Esophagus muscularis mucosa (tissue), 4 donors: Measurements from ENCODE around the gene EPS8L3. TPM values are rescaled to one million over a fixed set of nuclear protein-coding genes. Genes with fewer than 3 reads are reported as not detected.

ENCODE experiments used
- DNase-seq: peaks from one replicate; pipeline ENCODE4 v3.0.0-alpha.2; 2017; ENCODE audit errors: extremely low spot score
- H3K27ac ChIP-seq, 4 donors: fragments of 200-600 bp; sonication (generic); replicated peaks in 1 of 4; 1 replicate in 3 of 4; 2 replicates in 1 of 4; pipeline ENCODE4 v1.5.1; 2016 to 2019; ENCODE audit warnings: mild to moderate bottlenecking in 1 of 4
- H3K27me3 ChIP-seq, 4 donors: fragments of 200-600 bp; sonication (generic); one replicate each; pipeline versions ENCODE4 v1.5.1 to v1.6.0; 2016 to 2019
- H3K36me3 ChIP-seq, 4 donors: fragments of 200-600 bp; sonication (generic); one replicate each; pipeline ENCODE4 v1.5.1; 2016 to 2019
- H3K4me1 ChIP-seq, 4 donors: fragments of 200-600 bp; sonication (generic); one replicate each; pipeline ENCODE4 v1.5.1; 2016 to 2019
- H3K4me3 ChIP-seq, 4 donors: fragments of 200-600 bp; sonication (generic); 1 replicate in 2 of 4; 2 replicates in 2 of 4; pipeline ENCODE4 v1.5.1; 2016 to 2019; ENCODE audit warnings: mild to moderate bottlenecking in 4 of 4, moderate library complexity in 1 of 4
- H3K9me3 ChIP-seq, 4 donors: fragments of 200-600 bp; sonication (generic); 1 replicate in 3 of 4; 2 replicates in 1 of 4; pipeline ENCODE4 v1.5.1; 2016 to 2019
- CTCF ChIP-seq, 3 experiments: fragments of 200-600 bp in 2 of 3; fragments of 450-650 bp in 1 of 3; sonication (generic) in 2 of 3; IDR thresholded peaks; one replicate each; pipeline ENCODE4 v1.5.1; 2017 to 2019; ENCODE audit warnings: antibody characterized with exemption in 3 of 3, mild to moderate bottlenecking in 2 of 3, moderate library complexity in 1 of 3
- EP300 ChIP-seq: sonication (generic); formaldehyde crosslinking; IDR thresholded peaks from one replicate; pipeline ENCODE4 v1.6.1; 2017; ENCODE audit warnings: antibody characterized with exemption
- POLR2A ChIP-seq: fragments of 450-650 bp; IDR thresholded peaks from one replicate; pipeline ENCODE4 v1.6.1; 2017; ENCODE audit warnings: antibody characterized with exemption, moderate library complexity, mild to moderate bottlenecking, low read depth
- POLR2AphosphoS5 ChIP-seq, 2 donors: sonication (generic); formaldehyde crosslinking; IDR thresholded peaks; one replicate each; pipeline ENCODE4 v1.6.1; 2017; ENCODE audit warnings: antibody characterized with exemption in 2 of 2
- WGBS: methylation state at CpG from one replicate; pipeline ENCODE4 v1.1.5; 2018; 5-methylcytosine and 5-hydroxymethylcytosine counted together
- intact Hi-C: fragments of 100-400 bp; cut with DNase I; formaldehyde crosslinking; loops from one replicate; pipeline ENCODE4 v1.15.1; 2023
- total RNA-seq, 4 donors: library from RNA; depleted of rRNA; stranded (reverse); fragments of >200 nt; gene quantifications; one replicate each; pipeline versions ENCODE4 v1.1.0 to v1.2.1, GENCODE V29; 2016

Gene EPS8L3
- total RNA-seq, 4 donors from 2014 or later: 0.52 TPM; not detected in 3

GRCh38 chr1:109807402-109807801 is 43.7 kb upstream of the EPS8L3 start:
- TF ChIP-seq EP300: no peak
- no peak for TF ChIP-seq POLR2A
- TF ChIP-seq CTCF (IDR thresholded peaks at IDR 0.05): no peak
- TF ChIP-seq POLR2AphosphoS5 (IDR thresholded peaks at IDR 0.05): no peak
- 82% methylated on average over 9 of the region's 9 CpGs for WGBS
- Histone ChIP-seq H3K27ac (no peak overlapping the region), H3K4me1 (peaks cover 14 to 24% (median 17%) of the 10 kb centered on the region in 4 donors), H3K9me3 (no peaks in the 10 kb centered on the region), H3K4me3 (no peak overlapping the region), H3K27me3 (no peaks in the 10 kb centered on the region), H3K36me3 (no peaks in the 10 kb centered on the region)
- no peak for DNase-seq
- intact Hi-C loops: no loop called here

DNA sequence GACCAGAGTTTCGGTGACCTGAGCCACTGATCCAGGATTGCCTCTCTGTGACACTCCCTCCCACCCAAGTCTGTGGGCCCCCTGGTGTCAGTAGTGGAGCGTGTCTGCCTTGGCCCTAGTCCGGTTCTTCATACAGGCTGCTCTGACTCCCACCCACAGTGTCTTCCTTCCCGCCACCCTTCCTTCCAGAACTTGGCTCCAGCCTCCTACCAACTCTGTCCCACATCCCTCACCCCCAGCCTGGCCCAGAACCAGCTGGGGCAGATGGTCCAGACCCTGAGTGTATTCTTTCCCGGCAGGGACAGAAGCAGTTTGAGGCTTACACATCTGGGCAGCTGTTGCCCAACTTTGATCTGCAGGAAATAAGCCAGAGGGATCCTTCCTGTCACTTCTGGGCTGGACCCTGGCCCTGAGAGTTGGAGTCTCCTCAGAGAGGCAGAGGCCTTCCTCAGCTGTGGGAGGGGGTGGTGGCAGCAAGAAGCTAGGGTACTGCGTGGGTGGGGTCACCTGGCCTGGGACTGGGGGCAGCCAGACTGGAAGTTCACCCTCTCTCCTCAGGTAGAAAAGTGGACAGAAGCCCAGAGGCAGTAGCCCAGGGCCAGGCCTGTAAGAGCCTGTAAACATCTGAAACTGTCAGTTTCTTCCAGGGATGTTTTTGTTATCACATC is 43.1 kb upstream of the EPS8L3 start:
- intact Hi-C loops: no loop called here
- peaks cover 15 to 24% (median 21%) of the 10 kb centered on the region in 4 donors for H3K4me1 ChIP-seq
- no peaks in the 10 kb centered on the region for H3K36me3 ChIP-seq
- TF ChIP-seq EP300: no peak
- no peak for TF ChIP-seq CTCF (IDR thresholded peaks at IDR 0.05)
- no peak for TF ChIP-seq POLR2AphosphoS5 (IDR thresholded peaks at IDR 0.05)
- TF ChIP-seq POLR2A: no peak
- no peak for DNase-seq
- no peaks in the 10 kb centered on the region for H3K27me3 ChIP-seq
- 75% methylated on average over 5 of the region's 6 CpGs for WGBS
- H3K9me3 ChIP-seq: no peaks in the 10 kb centered on the region
- H3K27ac ChIP-seq: no peak overlapping the region
- H3K4me3 ChIP-seq: no peak overlapping the region

DNA sequence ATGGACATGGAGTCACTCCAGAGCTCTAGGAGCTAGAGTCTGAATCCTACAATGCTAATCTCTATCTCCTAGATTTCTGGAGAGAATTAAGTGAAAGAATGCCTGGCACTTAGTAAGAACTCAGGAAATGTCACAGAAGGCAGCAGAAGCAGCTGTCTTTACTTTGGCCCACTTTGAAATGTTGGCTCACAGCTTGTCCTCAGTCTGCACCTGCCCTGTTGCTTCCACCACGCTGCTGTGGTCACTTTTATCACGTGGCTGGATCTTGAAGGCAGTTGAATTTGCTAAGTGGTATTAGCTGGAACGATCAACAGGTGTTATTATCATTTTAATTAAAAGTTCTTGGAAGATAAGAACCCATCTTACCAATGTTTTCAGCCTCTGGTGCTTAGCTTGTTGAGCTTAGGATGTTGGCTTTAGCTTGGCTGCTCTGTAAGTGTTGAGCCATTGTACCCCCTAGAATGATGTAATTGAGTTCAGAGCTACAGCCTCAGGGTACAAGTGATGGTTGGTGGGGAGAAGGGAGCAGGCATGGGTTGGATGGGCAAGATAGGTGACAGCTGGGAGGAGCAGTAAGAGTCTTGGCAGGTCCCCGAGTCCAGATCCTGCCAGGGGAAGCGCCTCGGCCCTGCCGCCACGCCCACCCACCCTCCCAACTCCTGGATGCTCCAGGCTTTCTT is 41.9 kb upstream of the EPS8L3 start:
- Histone ChIP-seq H3K4me3 (no peak overlapping the region), H3K36me3 (no peaks in the 10 kb centered on the region), H3K27ac (no peak overlapping the region), H3K4me1 (peaks cover 15 to 24% (median 21%) of the 10 kb centered on the region in 4 donors), H3K9me3 (no peaks in the 10 kb centered on the region), H3K27me3 (no peaks in the 10 kb centered on the region)
- WGBS: 84% methylated on average over 7 of the region's 8 CpGs
- DNase-seq: no peak
- intact Hi-C loops: no loop called here
- TF ChIP-seq POLR2A: no peak
- TF ChIP-seq POLR2AphosphoS5 (IDR thresholded peaks at IDR 0.05): no peak
- TF ChIP-seq CTCF (IDR thresholded peaks at IDR 0.05): no peak
- no peak for TF ChIP-seq EP300

DNA sequence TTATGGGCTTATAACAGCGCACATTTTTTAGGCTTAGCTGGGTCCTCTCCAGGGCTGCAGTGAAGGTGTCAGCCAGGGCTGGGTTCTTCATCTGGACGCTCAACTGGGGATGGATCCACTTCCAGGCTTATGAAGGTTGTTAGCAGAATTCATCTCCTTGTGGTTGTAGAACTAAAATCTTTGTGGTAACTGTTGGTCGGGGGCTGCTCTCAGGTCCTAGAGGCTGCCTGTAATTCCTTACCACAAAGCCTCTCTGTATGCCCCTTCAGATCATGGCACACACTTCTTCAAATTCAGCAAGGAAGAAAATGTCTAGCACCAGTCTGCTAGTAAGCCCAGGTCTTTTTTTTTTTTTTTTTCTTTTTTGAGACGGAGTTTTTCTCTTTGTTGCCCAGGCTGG is 40.9 kb upstream of the EPS8L3 start:
- Histone ChIP-seq H3K27me3 (no peaks in the 10 kb centered on the region), H3K4me1 (peaks cover 15 to 24% (median 21%) of the 10 kb centered on the region in 4 donors), H3K4me3 (no peak overlapping the region), H3K9me3 (no peaks in the 10 kb centered on the region), H3K36me3 (no peaks in the 10 kb centered on the region), H3K27ac (no peak overlapping the region)
- 86% methylated on average over 4 of the region's 4 CpGs for WGBS
- intact Hi-C loops: no loop called here
- no peak for DNase-seq
- TF ChIP-seq POLR2A (no peak), EP300 (no peak)

GRCh38 chr1:109803901-109804331 is 40.2 kb upstream of the EPS8L3 start:
- Histone ChIP-seq H3K27ac (peak overlapping the region in 1 of 4 donors; percentile 25), H3K9me3 (no peaks in the 10 kb centered on the region), H3K4me1 (peaks cover 15 to 24% (median 19%) of the 10 kb centered on the region in 4 donors), H3K27me3 (no peaks in the 10 kb centered on the region), H3K36me3 (no peaks in the 10 kb centered on the region), H3K4me3 (no peak overlapping the region)
- 70% methylated on average over 8 of the region's 10 CpGs for WGBS
- intact Hi-C loops: no loop called here
- TF ChIP-seq POLR2AphosphoS5 (IDR thresholded peaks at IDR 0.05) (no peak), EP300 (no peak), CTCF (IDR thresholded peaks at IDR 0.05) (no peak)
- no peak for DNase-seq
